ENCODE results near the gene SNTB2. TPM values are rescaled to one million over a fixed set of nuclear protein-coding genes. Genes with fewer than 3 reads are reported as not detected.

The SNTB2 gene
- total and polyA plus RNA-seq, 2 donors (not counting 3 experiments of a cell fraction or from before 2014, with no cell fraction given), result 24.9 to 73.7 TPM

GRCh38 chr16:69302301-69302700, 115.3 kb downstream of the SNTB2 start:
- Histone ChIP-seq H2AFZ (ENCODE audit: low read depth, low read length) (no peak overlapping the region), H3K9me1 (replicated peaks; ENCODE audit: control insufficient read depth, extremely low read depth, insufficient read depth, low read length) (no peaks in the 10 kb centered on the region), H3K27ac (ENCODE audit: insufficient read depth, low read depth, low read length) (no peak overlapping the region), H3K4me3 (replicated peaks in 1 of 3; ENCODE audit: insufficient read depth in 1 of 3, low read depth in 1 of 3, low read length in 3 of 3) (no peak overlapping the region), H3K9ac (replicated peaks; ENCODE audit: extremely low read depth, insufficient read depth, low read length) (no peak overlapping the region), H3K36me3 (ENCODE audit: control insufficient read depth in 2 of 2, extremely low read depth in 1 of 2, insufficient read depth in 2 of 2, low read length in 2 of 2) (peaks cover 6% of the 10 kb centered on the region in 2 experiments), H3K4me2 (ENCODE audit: insufficient read depth, low read length) (no peak overlapping the region), H3K9me3 (replicated peaks; ENCODE audit: control insufficient read depth, insufficient read depth, low read length) (no peaks in the 10 kb centered on the region), H3K27me3 (ENCODE audit: control insufficient read depth in 2 of 2, insufficient read depth in 2 of 2, low read length in 2 of 2) (no peaks in the 10 kb centered on the region), H3K79me2 (ENCODE audit: control insufficient read depth, insufficient read depth, low read length) (no peaks in the 10 kb centered on the region), H3K4me1 (ENCODE audit: control insufficient read depth, extremely low read depth, insufficient read depth, low read length) (peaks cover 21% of the 10 kb centered on the region), H4K20me1 (replicated peaks; ENCODE audit: control insufficient read depth, extremely low read depth, insufficient read depth, low read length) (no peaks in the 10 kb centered on the region)
- dilution Hi-C loops (cut with MboI; ENCODE audit: extremely low pct_ligation_motif_present, low sequenced_read_pairs), result no loop called here
- TF ChIP-seq EZH2 (IDR thresholded peaks at IDR 0.05; ENCODE audit: borderline replicate concordance, low read depth, low read length, severe bottlenecking) (no peak), POLR2A (IDR thresholded peaks at IDR 0.05; ENCODE audit: low read depth, low read length) (no peak), MAX (IDR thresholded peaks at IDR 0.05; ENCODE audit: insufficient read depth, insufficient read length) (no peak), GATA2 (IDR thresholded peaks at IDR 0.05; ENCODE audit: insufficient read depth, insufficient read length, low read depth, low read length) (no peak)
- FAIRE-seq, result no peak
- DNase-seq (ENCODE audit: low read depth, low spot score), result no peak
- no TSS peak for BruUV-seq (replicated peaks)
- POLR2A ChIA-PET, result no interaction called here
- intact Hi-C loops (cut with micrococcal nuclease), result no loop called here
- CTCF ChIA-PET, result interaction anchor here (0.7 to 5.8 kb wide), 4 partner anchors 9 to 255 kb away, joined by 3 to 30 read pairs (median 3); no protein-coding TSS in a partner anchor

- no TSS peak for BruUV-seq (replicated peaks)
- Histone ChIP-seq H3K79me2 (ENCODE audit: control insufficient read depth, insufficient read depth, low read length) (no peaks in the 10 kb centered on the region), H3K4me1 (ENCODE audit: control insufficient read depth, extremely low read depth, insufficient read depth, low read length) (peaks cover 15% of the 10 kb centered on the region), H3K27ac (ENCODE audit: insufficient read depth, low read depth, low read length) (no peak overlapping the region), H4K20me1 (replicated peaks; ENCODE audit: control insufficient read depth, extremely low read depth, insufficient read depth, low read length) (no peaks in the 10 kb centered on the region), H3K9me1 (replicated peaks; ENCODE audit: control insufficient read depth, extremely low read depth, insufficient read depth, low read length) (no peaks in the 10 kb centered on the region), H3K36me3 (ENCODE audit: control insufficient read depth in 2 of 2, extremely low read depth in 1 of 2, insufficient read depth in 2 of 2, low read length in 2 of 2) (peaks cover 2 to 3% of the 10 kb centered on the region in 2 experiments), H3K4me2 (ENCODE audit: insufficient read depth, low read length) (no peak overlapping the region), H2AFZ (ENCODE audit: low read depth, low read length) (no peak overlapping the region), H3K9me3 (replicated peaks; ENCODE audit: control insufficient read depth, insufficient read depth, low read length) (no peaks in the 10 kb centered on the region), H3K9ac (replicated peaks; ENCODE audit: extremely low read depth, insufficient read depth, low read length) (no peak overlapping the region), H3K4me3 (replicated peaks in 1 of 3; ENCODE audit: insufficient read depth in 1 of 3, low read depth in 1 of 3, low read length in 3 of 3) (no peak overlapping the region), H3K27me3 (ENCODE audit: control insufficient read depth in 2 of 2, insufficient read depth in 2 of 2, low read length in 2 of 2) (no peaks in the 10 kb centered on the region)
- no peak for FAIRE-seq
- TF ChIP-seq EZH2 (IDR thresholded peaks at IDR 0.05; ENCODE audit: borderline replicate concordance, low read depth, low read length, severe bottlenecking) (no peak), JUN (IDR thresholded peaks at IDR 0.05; ENCODE audit: borderline replicate concordance, insufficient read depth, insufficient read length, low read depth) (no peak), POLR2A (IDR thresholded peaks at IDR 0.05; ENCODE audit: low read depth, low read length) (no peak), MAX (IDR thresholded peaks at IDR 0.05; ENCODE audit: insufficient read depth, insufficient read length) (no peak), GATA2 (IDR thresholded peaks at IDR 0.05; ENCODE audit: insufficient read depth, insufficient read length, low read depth, low read length) (no peak), MYC (IDR thresholded peaks at IDR 0.05; ENCODE audit: low read depth, low read length) (no peak), FOS (IDR thresholded peaks at IDR 0.05; ENCODE audit: borderline replicate concordance, insufficient read depth, low read length) (no peak), CTCF (IDR thresholded peaks at IDR 0.05; ENCODE audit: extremely low read depth in 1 of 2, insufficient read depth in 1 of 2, low read depth in 1 of 2, low read length in 2 of 2) (no peak), POLR2AphosphoS5 (IDR thresholded peaks at IDR 0.05; ENCODE audit: insufficient read depth, low read depth, low read length) (no peak)
- DNase-seq (ENCODE audit: low read depth, low spot score), result no peak
- dilution Hi-C loops (cut with MboI; ENCODE audit: extremely low pct_ligation_motif_present, low sequenced_read_pairs) (no loop called here), intact Hi-C loops (cut with micrococcal nuclease) (no loop called here)
- CTCF ChIA-PET, result no interaction called here
- POLR2A ChIA-PET, result no interaction called here
Observed at GRCh38 chr16:69306031-69306430, 119.1 kb downstream of the SNTB2 start.

All from endothelial cell of umbilical vein (primary cell).